Testis (tissue), 2 donors: ENCODE data around the gene C11orf91.

Experiments used
- POLR2A ChIP-seq: fragments of 450-650 bp; IDR thresholded peaks from one replicate; pipeline ENCODE4 v1.6.1; 2017; ENCODE audit warnings: antibody characterized with exemption, mild to moderate bottlenecking, moderate library complexity
- TF ChIP-seq, protein P1 (sequence below), 3 experiments: fragments of 450-650 bp in 2 of 3; fragments of 200-600 bp in 1 of 3; sonication (generic) in 1 of 3; IDR thresholded peaks; one replicate each; pipeline ENCODE4 v1.5.1; 2016 to 2019; ENCODE audit warnings: antibody characterized with exemption in 3 of 3, mild to moderate bottlenecking in 2 of 3, moderate library complexity in 1 of 3

DNA sequence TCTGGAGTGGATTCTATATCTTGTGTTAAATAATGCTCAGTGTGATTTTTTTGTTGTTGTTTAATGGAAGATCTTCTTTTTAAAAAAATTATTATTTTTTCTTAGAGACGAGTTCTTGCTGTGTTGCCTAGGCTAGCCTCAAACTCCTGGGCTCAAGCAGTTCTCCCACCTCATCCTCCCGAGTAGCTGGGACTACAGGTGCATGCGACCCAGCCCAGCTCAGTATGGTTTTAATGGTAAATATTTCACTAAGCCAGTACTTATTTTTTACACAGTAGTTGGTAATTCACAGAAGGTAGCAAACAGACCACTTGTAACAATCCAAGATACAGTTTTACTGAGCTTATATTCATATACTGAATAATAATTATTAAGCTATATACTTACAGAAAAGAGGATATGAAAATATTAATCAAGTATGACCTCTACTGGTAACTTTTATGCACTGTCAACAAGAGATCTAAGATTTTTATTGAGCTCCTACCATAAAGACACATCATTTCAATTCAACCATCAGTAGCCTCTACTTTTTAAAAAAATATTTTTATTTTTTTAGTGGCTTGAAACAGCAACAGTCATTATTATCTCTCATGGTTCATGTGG lies 41.7 kb upstream of the C11orf91 start:
- TF ChIP-seq, protein P1, sequence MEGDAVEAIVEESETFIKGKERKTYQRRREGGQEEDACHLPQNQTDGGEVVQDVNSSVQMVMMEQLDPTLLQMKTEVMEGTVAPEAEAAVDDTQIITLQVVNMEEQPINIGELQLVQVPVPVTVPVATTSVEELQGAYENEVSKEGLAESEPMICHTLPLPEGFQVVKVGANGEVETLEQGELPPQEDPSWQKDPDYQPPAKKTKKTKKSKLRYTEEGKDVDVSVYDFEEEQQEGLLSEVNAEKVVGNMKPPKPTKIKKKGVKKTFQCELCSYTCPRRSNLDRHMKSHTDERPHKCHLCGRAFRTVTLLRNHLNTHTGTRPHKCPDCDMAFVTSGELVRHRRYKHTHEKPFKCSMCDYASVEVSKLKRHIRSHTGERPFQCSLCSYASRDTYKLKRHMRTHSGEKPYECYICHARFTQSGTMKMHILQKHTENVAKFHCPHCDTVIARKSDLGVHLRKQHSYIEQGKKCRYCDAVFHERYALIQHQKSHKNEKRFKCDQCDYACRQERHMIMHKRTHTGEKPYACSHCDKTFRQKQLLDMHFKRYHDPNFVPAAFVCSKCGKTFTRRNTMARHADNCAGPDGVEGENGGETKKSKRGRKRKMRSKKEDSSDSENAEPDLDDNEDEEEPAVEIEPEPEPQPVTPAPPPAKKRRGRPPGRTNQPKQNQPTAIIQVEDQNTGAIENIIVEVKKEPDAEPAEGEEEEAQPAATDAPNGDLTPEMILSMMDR (IDR thresholded peaks at IDR 0.05) = peak in 2 of 3 experiments; percentile 17 to 46
- no peak for TF ChIP-seq POLR2A
